PFSK-1 (cell line): Measurements from ENCODE around the gene LANCL2.

Experiments used
- POLR2AphosphoS5 ChIP-seq: IDR thresholded peaks from 2 replicates; pipeline ENCODE4 v1.6.1; 2012; ENCODE audit warnings: low read depth, mild to moderate bottlenecking, control low read depth, low read length, moderate library complexity
- REST ChIP-seq, 2 experiments: IDR thresholded peaks; 2 replicates each; pipeline versions ENCODE4 v1.6.1 to v1.8.0; 2011 to 2012; ENCODE audit warnings: low read depth in 2 of 2, low read length in 2 of 2, control low read depth in 1 of 2, inconsistent platforms in 1 of 2, mild to moderate bottlenecking in 1 of 2, moderate library complexity in 1 of 2; ENCODE audit not compliant: insufficient read depth in 1 of 2

GRCh38 chr7:55473932-55474331, 108.8 kb downstream of the LANCL2 start:
- TF ChIP-seq REST (IDR thresholded peaks at IDR 0.05; ENCODE audit: insufficient read depth in 1 of 2, low read depth in 2 of 2, low read length in 2 of 2) = no peak
- no peak for TF ChIP-seq POLR2AphosphoS5
